HG02610 (cell line): ENCODE results near the gene LITAFD.

Experiments used
- ATAC-seq: cut with Tn5 transposase; IDR thresholded peaks from one replicate; pipeline ENCODE4 v1.9.1; 2021; ENCODE audit warnings: mild to moderate bottlenecking, moderate library complexity; ENCODE audit not compliant: unreplicated experiment

LITAFD gene

GRCh38 chr16:8855051-8855786 is 26.9 kb upstream of the LITAFD start:
- ATAC-seq: no peak

- ATAC-seq: no peak
Observed at GRCh38 chr16:8855972-8856371, 26.2 kb upstream of the LITAFD start.

GRCh38 chr16:8858994-8859912 is 22.9 kb upstream of the LITAFD start:
- ATAC-seq: no peak

- no peak for ATAC-seq
Observed at GRCh38 chr16:8859913-8860881, 22.0 kb upstream of the LITAFD start.

GRCh38 chr16:8861563-8862308 is 20.4 kb upstream of the LITAFD start:
- ATAC-seq: no peak

- ATAC-seq: no peak
Observed at GRCh38 chr16:8862309-8863130, 19.6 kb upstream of the LITAFD start.

- no peak for ATAC-seq
Observed at GRCh38 chr16:8863594-8864424, 18.3 kb upstream of the LITAFD start.

- no peak for ATAC-seq
Observed at GRCh38 chr16:8864480-8865110, 17.6 kb upstream of the LITAFD start.

- no peak for ATAC-seq
Observed at GRCh38 chr16:8865145-8865882, 16.8 kb upstream of the LITAFD start.

GRCh38 chr16:8866118-8866883 is 15.8 kb upstream of the LITAFD start:
- no peak for ATAC-seq

- ATAC-seq: no peak
Observed at GRCh38 chr16:8866884-8867215, 15.3 kb upstream of the LITAFD start.

GRCh38 chr16:8867216-8867931 is 14.8 kb upstream of the LITAFD start:
- no peak for ATAC-seq

GRCh38 chr16:8867932-8868415 is 14.2 kb upstream of the LITAFD start:
- ATAC-seq: no peak

GRCh38 chr16:8868416-8869211 is 13.5 kb upstream of the LITAFD start, which contains the start of gene CARHSP1:
CARHSP1 (minus strand) TSS chr16:8869006; CDS start chr16:8859328, 9,678 bp downstream.
- peak; percentile 64 for ATAC-seq
